Esophagus muscularis mucosa (tissue), 3 donors: ENCODE results near the gene EMP2.

Source experiments
- POLR2A ChIP-seq: fragments of 450-650 bp; IDR thresholded peaks from one replicate; pipeline ENCODE4 v1.6.1; 2017; ENCODE audit warnings: antibody characterized with exemption, moderate library complexity, mild to moderate bottlenecking, low read depth
- TF ChIP-seq, protein P1 (sequence below), 3 experiments: fragments of 200-600 bp in 2 of 3; fragments of 450-650 bp in 1 of 3; sonication (generic) in 2 of 3; IDR thresholded peaks; one replicate each; pipeline ENCODE4 v1.5.1; 2017 to 2019; ENCODE audit warnings: antibody characterized with exemption in 3 of 3, mild to moderate bottlenecking in 2 of 3, moderate library complexity in 1 of 3

DNA sequence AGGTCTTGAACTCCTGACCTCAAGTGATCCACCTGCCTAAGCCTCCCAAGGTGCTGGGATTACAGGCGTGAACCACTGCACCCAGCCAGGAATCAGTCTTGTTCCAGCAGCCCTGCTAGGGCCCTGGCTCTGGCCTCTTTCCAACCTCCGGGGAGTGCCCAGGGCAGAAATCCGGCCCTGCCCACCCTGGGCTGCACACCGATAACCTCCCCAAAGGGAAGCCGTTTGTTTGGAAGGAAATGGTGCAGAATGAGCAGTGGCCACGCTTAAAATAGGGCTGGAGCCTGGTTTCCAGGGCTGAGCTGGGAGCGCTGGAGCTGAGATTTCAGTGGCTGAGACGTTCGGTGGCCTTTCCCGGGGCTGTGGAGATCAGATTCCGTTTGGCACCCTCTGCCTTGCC, 17.8 kb upstream of the EMP2 start:
- TF ChIP-seq POLR2A: no peak
- TF ChIP-seq, protein P1, sequence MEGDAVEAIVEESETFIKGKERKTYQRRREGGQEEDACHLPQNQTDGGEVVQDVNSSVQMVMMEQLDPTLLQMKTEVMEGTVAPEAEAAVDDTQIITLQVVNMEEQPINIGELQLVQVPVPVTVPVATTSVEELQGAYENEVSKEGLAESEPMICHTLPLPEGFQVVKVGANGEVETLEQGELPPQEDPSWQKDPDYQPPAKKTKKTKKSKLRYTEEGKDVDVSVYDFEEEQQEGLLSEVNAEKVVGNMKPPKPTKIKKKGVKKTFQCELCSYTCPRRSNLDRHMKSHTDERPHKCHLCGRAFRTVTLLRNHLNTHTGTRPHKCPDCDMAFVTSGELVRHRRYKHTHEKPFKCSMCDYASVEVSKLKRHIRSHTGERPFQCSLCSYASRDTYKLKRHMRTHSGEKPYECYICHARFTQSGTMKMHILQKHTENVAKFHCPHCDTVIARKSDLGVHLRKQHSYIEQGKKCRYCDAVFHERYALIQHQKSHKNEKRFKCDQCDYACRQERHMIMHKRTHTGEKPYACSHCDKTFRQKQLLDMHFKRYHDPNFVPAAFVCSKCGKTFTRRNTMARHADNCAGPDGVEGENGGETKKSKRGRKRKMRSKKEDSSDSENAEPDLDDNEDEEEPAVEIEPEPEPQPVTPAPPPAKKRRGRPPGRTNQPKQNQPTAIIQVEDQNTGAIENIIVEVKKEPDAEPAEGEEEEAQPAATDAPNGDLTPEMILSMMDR (IDR thresholded peaks at IDR 0.05): no peak
